ENCODE data around the gene BCKDHA. TPM values are rescaled to one million over a fixed set of nuclear protein-coding genes. Genes with fewer than 3 reads are reported as not detected.
"Not testable (repeated sequence)": the region's sequence is repeated elsewhere in the genome, so short reads cannot be mapped to it uniquely, and the experiment has no call there.

BCKDHA gene
- total RNA-seq, 4 donors from 2014 or later: 18.2 to 36.7 (median 21.6) TPM

DNA sequence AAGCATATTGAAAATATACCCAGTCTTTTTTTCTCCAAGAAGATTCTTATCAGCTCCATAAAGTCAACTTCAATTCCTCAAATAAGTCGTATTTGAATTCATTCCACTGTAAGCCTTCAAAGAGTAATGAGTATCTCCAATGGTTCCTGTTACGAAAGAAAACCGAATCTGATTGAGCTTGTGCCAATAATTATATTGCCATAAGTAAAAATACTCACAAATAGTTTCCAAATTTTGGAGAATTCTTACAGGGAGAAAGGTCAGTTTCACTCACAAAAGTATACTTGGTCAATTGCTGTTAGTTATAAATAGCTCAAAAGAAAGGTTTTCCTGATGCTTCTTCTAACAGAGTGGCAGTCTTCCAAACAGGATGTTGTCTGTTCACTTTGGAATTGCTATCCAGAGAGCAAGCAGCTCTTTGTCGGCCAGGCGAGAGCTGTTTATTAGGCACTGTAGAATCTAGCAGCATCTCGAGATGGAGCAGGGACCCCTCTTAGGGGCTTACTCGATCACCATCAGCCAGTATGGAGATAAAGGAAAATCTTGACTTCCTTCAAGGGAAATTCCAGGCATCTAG lies 58.8 kb downstream of the BCKDHA start:
- TF ChIP-seq POLR2A (IDR thresholded peaks at IDR 0.05): peak in 1 of 2 donors; percentile 15
- TF ChIP-seq, protein P1, sequence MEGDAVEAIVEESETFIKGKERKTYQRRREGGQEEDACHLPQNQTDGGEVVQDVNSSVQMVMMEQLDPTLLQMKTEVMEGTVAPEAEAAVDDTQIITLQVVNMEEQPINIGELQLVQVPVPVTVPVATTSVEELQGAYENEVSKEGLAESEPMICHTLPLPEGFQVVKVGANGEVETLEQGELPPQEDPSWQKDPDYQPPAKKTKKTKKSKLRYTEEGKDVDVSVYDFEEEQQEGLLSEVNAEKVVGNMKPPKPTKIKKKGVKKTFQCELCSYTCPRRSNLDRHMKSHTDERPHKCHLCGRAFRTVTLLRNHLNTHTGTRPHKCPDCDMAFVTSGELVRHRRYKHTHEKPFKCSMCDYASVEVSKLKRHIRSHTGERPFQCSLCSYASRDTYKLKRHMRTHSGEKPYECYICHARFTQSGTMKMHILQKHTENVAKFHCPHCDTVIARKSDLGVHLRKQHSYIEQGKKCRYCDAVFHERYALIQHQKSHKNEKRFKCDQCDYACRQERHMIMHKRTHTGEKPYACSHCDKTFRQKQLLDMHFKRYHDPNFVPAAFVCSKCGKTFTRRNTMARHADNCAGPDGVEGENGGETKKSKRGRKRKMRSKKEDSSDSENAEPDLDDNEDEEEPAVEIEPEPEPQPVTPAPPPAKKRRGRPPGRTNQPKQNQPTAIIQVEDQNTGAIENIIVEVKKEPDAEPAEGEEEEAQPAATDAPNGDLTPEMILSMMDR (IDR thresholded peaks at IDR 0.05): no peak
- no peaks in the 10 kb centered on the region for H3K9me3 ChIP-seq
- H3K27me3 ChIP-seq: peaks cover 0 to 6% of the 10 kb centered on the region in 2 donors
- no peak overlapping the region for H3K4me3 ChIP-seq
- peak in 1 of 2 donors; percentile 44 for DNase-seq
- intact Hi-C loops (cut with DNase I; ENCODE audit: low total_unique reads): no loop called here
- peak overlapping the region; percentile 73 to 77 for H3K27ac ChIP-seq
- no peaks in the 10 kb centered on the region for H3K36me3 ChIP-seq
- no peaks in the 10 kb centered on the region for H3K4me1 ChIP-seq

DNA sequence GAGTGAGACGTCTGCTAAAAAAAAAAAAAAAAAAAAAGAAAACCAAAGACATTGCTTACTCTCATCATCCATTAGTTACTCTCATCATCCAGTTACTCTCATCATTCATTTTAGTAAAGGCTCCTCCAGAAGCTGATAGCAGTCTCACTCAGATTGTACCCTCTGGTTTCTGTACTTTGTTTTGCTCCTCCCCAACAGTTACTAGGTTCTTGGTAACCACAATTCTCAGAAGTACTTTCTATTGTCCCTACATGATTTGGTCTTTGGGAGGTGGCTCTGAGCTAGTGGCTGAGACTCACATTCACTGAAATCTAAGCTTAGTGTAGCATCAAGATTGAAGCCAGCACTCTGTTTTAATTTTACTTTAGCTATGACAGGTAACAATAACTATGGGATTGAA lies 59.6 kb downstream of the BCKDHA start:
- Histone ChIP-seq H3K27me3 (peaks cover 0 to 6% of the 10 kb centered on the region in 2 donors), H3K4me1 (no peaks in the 10 kb centered on the region), H3K9me3 (no peaks in the 10 kb centered on the region), H3K4me3 (no peak overlapping the region), H3K27ac (peak overlapping the region in 1 of 2 donors; percentile 73), H3K36me3 (no peaks in the 10 kb centered on the region)
- DNase-seq: no peak
- intact Hi-C loops (cut with DNase I; ENCODE audit: low total_unique reads): no loop called here
- TF ChIP-seq, protein P1 (IDR thresholded peaks at IDR 0.05): no peak
- TF ChIP-seq POLR2A (IDR thresholded peaks at IDR 0.05): no peak

DNA sequence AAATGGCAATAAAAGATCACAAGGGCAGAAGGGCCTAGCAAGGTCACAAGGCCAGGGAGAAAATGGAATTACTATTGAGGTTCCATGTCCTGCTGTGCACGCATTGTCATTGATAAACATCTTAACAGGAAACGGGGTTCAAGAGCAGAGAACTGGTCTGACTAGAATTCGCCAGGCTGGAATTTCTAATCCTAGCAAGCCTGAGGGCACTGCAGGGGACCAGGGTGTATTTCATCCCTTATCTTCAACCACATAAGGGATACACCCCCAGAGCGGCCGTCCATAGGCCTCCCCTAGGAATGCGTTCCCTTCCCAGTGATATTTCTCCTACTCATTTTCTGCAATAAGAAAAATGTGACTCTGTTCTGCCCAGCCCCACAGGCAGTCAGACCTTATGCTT lies 64.9 kb downstream of the BCKDHA start:
- TF ChIP-seq, protein P1 (IDR thresholded peaks at IDR 0.05): no peak
- TF ChIP-seq POLR2A (IDR thresholded peaks at IDR 0.05): no peak
- intact Hi-C loops (cut with DNase I; ENCODE audit: low total_unique reads): no loop called here
- Histone ChIP-seq H3K4me3 (no peak overlapping the region), H3K27me3 (peaks cover 0 to 6% of the 10 kb centered on the region in 2 donors), H3K36me3 (no peaks in the 10 kb centered on the region), H3K4me1 (no peaks in the 10 kb centered on the region), H3K27ac (no peak overlapping the region), H3K9me3 (no peaks in the 10 kb centered on the region)
- DNase-seq: no peak

DNA sequence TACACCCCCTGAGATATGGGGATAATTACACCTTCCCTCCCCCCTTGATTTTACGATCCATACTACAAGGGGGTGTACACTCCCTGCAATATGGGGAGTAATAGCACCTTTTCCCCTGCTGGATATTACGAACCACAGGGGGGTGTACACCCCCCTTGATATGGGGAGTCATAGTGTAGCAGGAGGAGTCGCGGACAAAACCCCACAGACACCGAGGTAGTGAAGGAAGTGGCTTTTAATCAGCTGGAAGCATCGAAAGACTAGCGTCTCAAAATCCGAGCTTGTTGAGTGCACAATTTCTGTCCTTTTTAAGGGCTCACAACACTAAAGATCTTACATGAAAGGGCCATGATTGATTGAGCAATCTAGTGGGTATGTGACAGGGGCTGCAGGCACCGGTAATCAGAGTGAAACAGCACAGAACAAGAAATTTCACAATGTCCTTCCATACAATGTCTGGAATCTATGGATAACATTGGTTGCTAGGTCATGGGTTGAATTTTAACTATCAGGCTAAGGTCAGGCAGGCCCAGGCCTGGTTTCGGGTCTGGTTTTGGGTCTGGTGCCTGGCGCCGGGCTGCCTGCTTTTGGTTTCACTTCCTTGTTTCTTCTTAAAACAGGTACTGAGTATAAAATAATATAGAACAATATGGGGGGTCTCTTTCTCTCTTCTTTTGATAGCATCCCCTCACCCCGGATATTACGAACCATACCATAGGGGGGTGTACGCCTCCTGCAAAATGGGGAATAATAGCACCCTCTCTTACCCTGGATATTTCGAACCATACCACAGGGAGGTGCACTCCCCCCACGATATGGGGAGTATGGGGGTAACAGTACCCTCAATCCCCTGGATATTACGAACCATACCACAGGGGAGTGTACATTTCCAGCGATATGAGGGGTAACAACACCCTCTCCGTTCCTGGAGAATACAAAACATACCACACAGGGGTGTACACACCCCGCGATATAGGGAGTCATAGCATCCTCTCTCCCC lies 65.9 kb downstream of the BCKDHA start:
- DNase-seq; H3K36me3 ChIP-seq; H3K4me1 ChIP-seq; H3K4me3 ChIP-seq; H3K27ac ChIP-seq; H3K9me3 ChIP-seq; intact Hi-C loops (cut with DNase I; ENCODE audit: low total_unique reads); H3K27me3 ChIP-seq: not testable (repeated sequence)

Small RNA genes lying within 50 kb of the gene (small RNA-seq; reads per million reads assigned to genes)
- not detected for gene RF00017

Other genes starting within 250 kb of the BCKDHA start
- 1 to 10 TPM in 1 of 4 donors, under 1 TPM in 1, not detected in 2; 0.48 to 1.2 TPM for gene CYP2S1, start 204.6 kb upstream of the BCKDHA start, total RNA-seq
- 10 to 100 TPM; 22.3 to 86.5 (median 60.6) TPM for gene AXL, start 178.6 kb upstream of the BCKDHA start, total RNA-seq
- 100 to 1,000 TPM in 2 of 4 donors, 10 to 100 TPM in 2; 49.7 to 219 (median 87.4) TPM for gene HNRNPUL1, start 133.4 kb upstream of the BCKDHA start, total RNA-seq
- gene CCDC97, start 87.6 kb upstream of the BCKDHA start, total RNA-seq: 10 to 100 TPM in 2 of 4 donors, 1 to 10 TPM in 2; 4.4 to 38.0 (median 10.8) TPM
- 10 to 100 TPM in 2 of 4 donors, 1 to 10 TPM in 2; 6.7 to 61.7 (median 15.7) TPM for gene TGFB1, start 43.9 kb upstream of the BCKDHA start, total RNA-seq
- 1 to 10 TPM in 2 of 4 donors, under 1 TPM in 1, not detected in 1; 0.29 to 6.2 (median 3.5) TPM for gene B9D2, start 33.7 kb upstream of the BCKDHA start, total RNA-seq
- gene TMEM91, start 21.3 kb upstream of the BCKDHA start, total RNA-seq: 10 to 100 TPM in 2 of 4 donors, 1 to 10 TPM in 2; 7.1 to 28.1 (median 10.9) TPM
- gene EXOSC5, start 459 bp upstream of the BCKDHA start, total RNA-seq: 10 to 100 TPM in 1 of 4 donors, 1 to 10 TPM in 3; 1.5 to 11.4 (median 4.5) TPM
- gene B3GNT8, start 29.6 kb downstream of the BCKDHA start, total RNA-seq: 10 to 100 TPM in 1 of 4 donors, 1 to 10 TPM in 1, under 1 TPM in 1, not detected in 1; 0.83 to 14.1 (median 3.4) TPM
- 10 to 100 TPM; 25.8 to 89.4 (median 32.9) TPM for gene DMAC2, start 42.1 kb downstream of the BCKDHA start, total RNA-seq
- gene ERICH4, start 45.3 kb downstream of the BCKDHA start, total RNA-seq: not detected
- 1 to 10 TPM in 3 of 4 donors, not detected in 1; 1.1 to 2.8 (median 2.6) TPM for gene CEACAM21, start 178.3 kb downstream of the BCKDHA start, total RNA-seq
- gene CEACAM4, start 229.3 kb downstream of the BCKDHA start, total RNA-seq: under 1 TPM in 2 of 4 donors, not detected in 2; 0.26 to 0.61 TPM